ENCODE data around the gene ASPSCR1.

GRCh38 chr17:82021107-82021899 lies 43.9 kb downstream of the ASPSCR1 start:
- TF ChIP-seq CTCF (IDR thresholded peaks at IDR 0.05 in 4 of 5, conservative IDR thresholded peaks at IDR 0.05 in 1 of 5) (peak; percentile 72 to 88 (median 80)), POLR2A (IDR thresholded peaks at IDR 0.05) (no peak)
